Upper lobe of left lung (tissue), 6 donors: ENCODE data around the gene BAZ1B. TPM values are rescaled to one million over a fixed set of nuclear protein-coding genes. Genes with fewer than 3 reads are reported as not detected.
A peak's percentile ranks its signal among the peaks of the same experiment; 100 is the strongest.

Source experiments
- ATAC-seq, 2 donors: fragments of 200-7000 bp; cut with Tn5 transposase; one replicate each; pipeline ENCODE4 v1.9.1; 2022; ENCODE audit warnings: mild to moderate bottlenecking in 2 of 2, moderate library complexity in 2 of 2; ENCODE audit not compliant: low FRiP score in 2 of 2
- DNase-seq, 2 donors: peaks; one replicate each; pipeline ENCODE4 v3.0.0-alpha.2; 2019 to 2020
- H3K27ac ChIP-seq, 4 donors: fragments of 200-600 bp; sonication (generic); one replicate each; pipeline ENCODE4 v1.5.1; 2016 to 2019
- H3K27me3 ChIP-seq, 4 donors: fragments of 200-600 bp; sonication (generic); one replicate each; pipeline ENCODE4 v1.5.1; 2017 to 2019
- H3K36me3 ChIP-seq, 4 donors: fragments of 200-600 bp; sonication (generic); one replicate each; pipeline ENCODE4 v1.5.1; 2016 to 2019
- H3K4me1 ChIP-seq, 4 donors: fragments of 200-600 bp; sonication (generic); one replicate each; pipeline ENCODE4 v1.5.1; 2018 to 2019
- H3K4me3 ChIP-seq, 4 donors: fragments of 200-600 bp; sonication (generic); one replicate each; pipeline ENCODE4 v1.5.1; 2017 to 2019; ENCODE audit warnings: mild to moderate bottlenecking in 2 of 4, moderate library complexity in 1 of 4
- H3K9me3 ChIP-seq, 4 donors: fragments of 200-600 bp; sonication (generic); one replicate each; pipeline ENCODE4 v1.5.1; 2018 to 2019
- EP300 ChIP-seq, 4 donors: sonication (generic); formaldehyde crosslinking; IDR thresholded peaks; one replicate each; pipeline ENCODE4 v1.5.1; 2017; ENCODE audit warnings: antibody characterized with exemption in 4 of 4, control low read depth in 2 of 4
- POLR2A ChIP-seq, 4 donors: fragments of 450-650 bp; IDR thresholded peaks; one replicate each; pipeline ENCODE4 v1.5.1; 2016 to 2017; ENCODE audit warnings: antibody characterized with exemption in 4 of 4, mild to moderate bottlenecking in 2 of 4
- POLR2AphosphoS5 ChIP-seq, 2 donors: sonication (generic); formaldehyde crosslinking; IDR thresholded peaks; one replicate each; pipeline ENCODE4 v1.5.1; 2017; ENCODE audit warnings: antibody characterized with exemption in 2 of 2
- WGBS, 2 donors: methylation state at CpG; one replicate each; pipeline ENCODE4 v1.1.5; 2017 to 2018; 5-methylcytosine and 5-hydroxymethylcytosine counted together
- total RNA-seq, 6 donors: library from RNA; depleted of rRNA in 4 of 6; stranded (reverse); fragments of >200 nt in 4 of 6; gene quantifications; one replicate each; pipeline versions ENCODE4 v1.1.0 to v1.2.1, GENCODE V29; 2016 to 2021
- TF ChIP-seq, protein P1 (sequence below), 6 experiments: fragments of 450-650 bp in 4 of 6; fragments of 200-600 bp in 2 of 6; sonication (generic) in 2 of 6; IDR thresholded peaks; one replicate each; pipeline ENCODE4 v1.5.1; 2016 to 2019; ENCODE audit warnings: antibody characterized with exemption in 6 of 6
- donor health status: DM: no; HTN: no; CAD: no; lungs with moderate emphysema.
- donor health status: DM: no; HTN: yes; CAD: no; lungs with severe emphysema.

Gene BAZ1B
- total RNA-seq, 6 donors from 2014 or later: 45.8 to 71.4 (median 56.0) TPM

DNA sequence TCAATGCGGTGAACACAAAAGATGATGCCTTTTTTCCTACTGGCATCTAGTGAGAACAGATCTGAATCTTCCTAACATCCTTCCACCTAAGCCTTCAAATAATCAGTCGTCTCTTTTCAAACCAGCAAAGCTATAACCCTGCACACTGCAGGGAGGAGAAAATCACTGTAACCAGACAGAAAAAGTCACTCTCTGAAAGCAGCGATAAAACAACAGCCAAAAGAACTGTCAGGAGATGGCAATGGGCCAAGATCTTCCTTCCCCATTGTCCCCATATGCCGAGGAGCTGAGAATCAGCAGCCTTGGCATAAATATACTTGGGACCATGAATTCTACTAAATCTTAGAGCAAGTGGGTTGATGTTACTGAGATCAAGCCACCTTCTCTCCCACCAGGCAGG lies 75.4 kb downstream of the BAZ1B start:
- Histone ChIP-seq H3K36me3 (peaks cover 67 to 97% (median 87%) of the 10 kb centered on the region in 4 donors), H3K4me3 (no peak overlapping the region), H3K27ac (no peak overlapping the region), H3K4me1 (peaks cover 8 to 25% (median 17%) of the 10 kb centered on the region in 4 donors), H3K9me3 (no peaks in the 10 kb centered on the region), H3K27me3 (no peaks in the 10 kb centered on the region)
- 61 to 72% methylated on average over 4 of the region's 4 CpGs for WGBS, 2 donors
- ATAC-seq (no peak), DNase-seq (no peak)
- TF ChIP-seq, protein P1, sequence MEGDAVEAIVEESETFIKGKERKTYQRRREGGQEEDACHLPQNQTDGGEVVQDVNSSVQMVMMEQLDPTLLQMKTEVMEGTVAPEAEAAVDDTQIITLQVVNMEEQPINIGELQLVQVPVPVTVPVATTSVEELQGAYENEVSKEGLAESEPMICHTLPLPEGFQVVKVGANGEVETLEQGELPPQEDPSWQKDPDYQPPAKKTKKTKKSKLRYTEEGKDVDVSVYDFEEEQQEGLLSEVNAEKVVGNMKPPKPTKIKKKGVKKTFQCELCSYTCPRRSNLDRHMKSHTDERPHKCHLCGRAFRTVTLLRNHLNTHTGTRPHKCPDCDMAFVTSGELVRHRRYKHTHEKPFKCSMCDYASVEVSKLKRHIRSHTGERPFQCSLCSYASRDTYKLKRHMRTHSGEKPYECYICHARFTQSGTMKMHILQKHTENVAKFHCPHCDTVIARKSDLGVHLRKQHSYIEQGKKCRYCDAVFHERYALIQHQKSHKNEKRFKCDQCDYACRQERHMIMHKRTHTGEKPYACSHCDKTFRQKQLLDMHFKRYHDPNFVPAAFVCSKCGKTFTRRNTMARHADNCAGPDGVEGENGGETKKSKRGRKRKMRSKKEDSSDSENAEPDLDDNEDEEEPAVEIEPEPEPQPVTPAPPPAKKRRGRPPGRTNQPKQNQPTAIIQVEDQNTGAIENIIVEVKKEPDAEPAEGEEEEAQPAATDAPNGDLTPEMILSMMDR (IDR thresholded peaks at IDR 0.05): no peak
- no peak for TF ChIP-seq EP300 (IDR thresholded peaks at IDR 0.05)
- TF ChIP-seq POLR2AphosphoS5 (IDR thresholded peaks at IDR 0.05): no peak
- TF ChIP-seq POLR2A (IDR thresholded peaks at IDR 0.05): no peak

DNA sequence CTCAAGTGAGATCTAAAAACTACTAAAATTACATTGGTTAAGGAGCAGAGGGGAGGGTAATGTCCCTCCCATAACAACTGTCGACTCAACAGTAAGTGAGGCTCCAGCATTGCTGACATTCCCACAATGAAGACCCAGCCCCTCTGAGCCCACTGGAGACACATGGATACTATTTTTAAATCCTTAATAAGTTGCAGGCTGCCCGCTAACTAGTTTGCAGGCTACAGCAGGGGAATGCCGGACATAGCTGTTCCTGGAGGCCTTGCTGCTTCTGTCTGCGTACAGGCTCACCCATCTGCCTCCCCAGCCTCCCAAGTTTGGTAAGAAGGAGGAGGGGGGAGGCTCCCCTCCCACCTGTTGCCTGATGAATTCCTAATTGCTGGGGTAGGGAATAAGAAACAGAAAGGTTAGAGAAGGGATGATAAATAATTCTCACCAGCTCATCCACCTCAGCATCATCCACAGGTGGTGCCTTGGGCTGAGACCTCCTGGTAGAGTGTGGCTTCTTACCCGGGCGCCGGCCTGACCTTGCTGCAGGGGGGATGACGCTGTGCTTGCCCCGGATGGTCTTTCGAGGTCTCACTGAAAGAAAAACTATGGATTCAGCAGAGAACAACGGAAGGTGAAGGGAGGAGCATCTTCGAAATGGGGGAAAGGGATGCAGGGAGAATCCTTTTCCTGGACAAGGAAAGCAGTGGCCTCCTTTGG lies 78.4 kb downstream of the BAZ1B start:
- no peak overlapping the region for H3K4me3 ChIP-seq
- H3K27ac ChIP-seq: no peak overlapping the region
- no peak for ATAC-seq
- peaks cover 68 to 100% (median 90%) of the 10 kb centered on the region in 4 donors for H3K36me3 ChIP-seq
- no peaks in the 10 kb centered on the region for H3K27me3 ChIP-seq
- no peaks in the 10 kb centered on the region for H3K9me3 ChIP-seq
- WGBS, 2 donors: 86 to 87% methylated on average over 12 of the region's 12 CpGs
- peak in 1 of 2 donors; percentile 23 for DNase-seq
- no peak for TF ChIP-seq EP300 (IDR thresholded peaks at IDR 0.05)
- peaks cover 11 to 34% (median 16%) of the 10 kb centered on the region in 4 donors for H3K4me1 ChIP-seq

GRCh38 chr7:73442903-73443500 lies 79.1 kb downstream of the BAZ1B start:
- Histone ChIP-seq H3K4me3 (no peak overlapping the region), H3K9me3 (no peaks in the 10 kb centered on the region), H3K27ac (peak overlapping the region in 2 of 4 donors; percentile 66 to 67), H3K27me3 (no peaks in the 10 kb centered on the region), H3K4me1 (peaks cover 11 to 34% (median 16%) of the 10 kb centered on the region in 4 donors), H3K36me3 (peaks cover 61 to 93% (median 84%) of the 10 kb centered on the region in 4 donors)
- WGBS, 2 donors: 68 to 78% methylated on average over 11 of the region's 11 CpGs
- TF ChIP-seq, protein P1 (IDR thresholded peaks at IDR 0.05): no peak
- TF ChIP-seq POLR2AphosphoS5 (IDR thresholded peaks at IDR 0.05): no peak
- no peak for TF ChIP-seq POLR2A (IDR thresholded peaks at IDR 0.05)
- no peak for TF ChIP-seq EP300 (IDR thresholded peaks at IDR 0.05)
- peak in 1 of 2 donors; percentile 54 for DNase-seq
- ATAC-seq: peak in 1 of 2 donors; percentile 6

DNA sequence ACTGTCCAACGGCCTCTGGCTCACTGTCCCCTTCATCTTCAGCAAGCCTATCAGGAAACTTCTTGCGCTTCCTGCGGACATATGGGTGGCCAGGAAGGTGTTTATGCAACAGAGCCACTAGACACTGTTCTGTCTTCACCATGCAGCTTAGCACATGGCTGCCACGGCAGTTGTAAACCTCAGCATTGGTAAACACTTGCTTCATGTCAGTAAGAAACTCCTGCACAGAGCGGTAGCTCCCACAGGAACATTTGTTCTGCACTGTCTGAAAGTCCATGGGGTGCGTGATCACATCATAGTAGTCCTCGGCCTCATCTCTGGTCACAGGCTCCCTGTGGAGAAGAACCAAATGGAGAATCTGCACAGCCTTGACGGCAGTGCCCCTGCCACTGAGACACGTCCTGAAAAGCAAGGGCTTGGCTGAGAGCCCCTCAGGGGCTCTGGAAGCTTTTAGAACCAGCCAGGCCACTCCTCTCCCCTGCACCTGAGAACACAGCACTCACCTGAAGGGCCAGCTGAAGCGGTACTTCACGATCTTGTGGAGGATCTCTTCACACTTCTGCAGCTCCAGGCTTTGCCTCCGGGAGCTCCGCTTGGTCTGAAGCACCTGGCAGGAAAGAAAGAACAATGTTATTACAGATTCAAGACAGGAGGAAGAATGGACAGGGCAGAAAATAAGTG lies 79.7 kb downstream of the BAZ1B start:
- Histone ChIP-seq H3K27me3 (no peaks in the 10 kb centered on the region), H3K4me3 (no peak overlapping the region), H3K36me3 (peaks cover 55 to 87% (median 78%) of the 10 kb centered on the region in 4 donors), H3K4me1 (peaks cover 11 to 34% (median 16%) of the 10 kb centered on the region in 4 donors), H3K9me3 (no peaks in the 10 kb centered on the region), H3K27ac (peak overlapping the region in 2 of 4 donors; percentile 66 to 67)
- ATAC-seq (peak; percentile 56 to 87), DNase-seq (peak in 1 of 2 donors; percentile 89)
- TF ChIP-seq EP300 (IDR thresholded peaks at IDR 0.05) (peak in 1 of 4 donors; percentile 56), POLR2A (IDR thresholded peaks at IDR 0.05) (no peak), POLR2AphosphoS5 (IDR thresholded peaks at IDR 0.05) (peak; percentile 30 to 57)
- TF ChIP-seq, protein P1 (IDR thresholded peaks at IDR 0.05): no peak
- 68 to 73% methylated on average over 13 of the region's 13 CpGs for WGBS, 2 donors

GRCh38 chr7:73439410-73439704 lies 82.7 kb downstream of the BAZ1B start:
- TF ChIP-seq POLR2A (IDR thresholded peaks at IDR 0.05) (no peak), POLR2AphosphoS5 (IDR thresholded peaks at IDR 0.05) (no peak), EP300 (IDR thresholded peaks at IDR 0.05) (no peak)
- TF ChIP-seq, protein P1 (IDR thresholded peaks at IDR 0.05): no peak
- peaks cover 28 to 57% (median 49%) of the 10 kb centered on the region in 4 donors for H3K36me3 ChIP-seq
- H3K27ac ChIP-seq: no peak overlapping the region
- peaks cover 0 to 2% (median 0%) of the 10 kb centered on the region in 4 donors for H3K9me3 ChIP-seq
- peaks cover 0 to 6% (median 0%) of the 10 kb centered on the region in 4 donors for H3K27me3 ChIP-seq
- ATAC-seq (no peak), DNase-seq (no peak)
- H3K4me3 ChIP-seq: no peak overlapping the region
- WGBS, 2 donors: 92% methylated on average over 7 of the region's 7 CpGs
- H3K4me1 ChIP-seq: peaks cover 11 to 33% (median 23%) of the 10 kb centered on the region in 4 donors
